GM12874 (cell line): ENCODE results near the gene AIRE.

Experiments
- TF ChIP-seq, protein P1 (sequence below): IDR thresholded peaks from 2 replicates; pipeline ENCODE4 v1.5.1; 2011; ENCODE audit warnings: low read depth, mild to moderate bottlenecking, control low read depth, low read length, moderate library complexity; ENCODE audit not compliant: insufficient read depth

Gene AIRE

DNA sequence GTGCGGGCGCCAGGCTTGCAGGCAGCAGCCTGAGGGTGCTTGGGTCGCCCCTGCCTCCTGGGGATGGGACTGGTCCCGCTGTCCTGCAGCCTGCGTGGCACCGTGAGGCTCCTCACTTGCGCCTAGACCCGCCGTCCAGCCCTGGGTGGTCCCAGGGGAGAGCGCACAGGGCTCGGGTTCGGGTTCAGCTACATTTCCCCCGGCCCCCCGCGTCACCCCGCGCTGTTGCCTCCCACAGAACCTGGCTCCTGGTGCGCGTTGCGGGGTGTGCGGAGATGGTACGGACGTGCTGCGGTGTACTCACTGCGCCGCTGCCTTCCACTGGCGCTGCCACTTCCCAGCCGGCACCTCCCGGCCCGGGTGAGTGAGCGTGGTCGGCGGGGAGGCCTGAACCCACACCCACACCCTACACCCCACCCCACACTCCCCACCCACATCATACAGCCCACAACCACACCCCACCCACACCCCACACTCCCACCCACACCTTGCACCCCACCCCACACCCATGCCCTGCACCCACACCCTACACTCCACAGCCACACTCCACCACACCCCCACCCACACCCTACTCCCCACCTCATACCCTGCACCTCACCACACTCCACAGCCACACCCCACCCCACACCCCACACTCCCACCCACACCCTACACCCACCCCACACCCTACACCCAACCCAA, 8.0 kb downstream of the AIRE start:
- TF ChIP-seq, protein P1, sequence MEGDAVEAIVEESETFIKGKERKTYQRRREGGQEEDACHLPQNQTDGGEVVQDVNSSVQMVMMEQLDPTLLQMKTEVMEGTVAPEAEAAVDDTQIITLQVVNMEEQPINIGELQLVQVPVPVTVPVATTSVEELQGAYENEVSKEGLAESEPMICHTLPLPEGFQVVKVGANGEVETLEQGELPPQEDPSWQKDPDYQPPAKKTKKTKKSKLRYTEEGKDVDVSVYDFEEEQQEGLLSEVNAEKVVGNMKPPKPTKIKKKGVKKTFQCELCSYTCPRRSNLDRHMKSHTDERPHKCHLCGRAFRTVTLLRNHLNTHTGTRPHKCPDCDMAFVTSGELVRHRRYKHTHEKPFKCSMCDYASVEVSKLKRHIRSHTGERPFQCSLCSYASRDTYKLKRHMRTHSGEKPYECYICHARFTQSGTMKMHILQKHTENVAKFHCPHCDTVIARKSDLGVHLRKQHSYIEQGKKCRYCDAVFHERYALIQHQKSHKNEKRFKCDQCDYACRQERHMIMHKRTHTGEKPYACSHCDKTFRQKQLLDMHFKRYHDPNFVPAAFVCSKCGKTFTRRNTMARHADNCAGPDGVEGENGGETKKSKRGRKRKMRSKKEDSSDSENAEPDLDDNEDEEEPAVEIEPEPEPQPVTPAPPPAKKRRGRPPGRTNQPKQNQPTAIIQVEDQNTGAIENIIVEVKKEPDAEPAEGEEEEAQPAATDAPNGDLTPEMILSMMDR: no peak

DNA sequence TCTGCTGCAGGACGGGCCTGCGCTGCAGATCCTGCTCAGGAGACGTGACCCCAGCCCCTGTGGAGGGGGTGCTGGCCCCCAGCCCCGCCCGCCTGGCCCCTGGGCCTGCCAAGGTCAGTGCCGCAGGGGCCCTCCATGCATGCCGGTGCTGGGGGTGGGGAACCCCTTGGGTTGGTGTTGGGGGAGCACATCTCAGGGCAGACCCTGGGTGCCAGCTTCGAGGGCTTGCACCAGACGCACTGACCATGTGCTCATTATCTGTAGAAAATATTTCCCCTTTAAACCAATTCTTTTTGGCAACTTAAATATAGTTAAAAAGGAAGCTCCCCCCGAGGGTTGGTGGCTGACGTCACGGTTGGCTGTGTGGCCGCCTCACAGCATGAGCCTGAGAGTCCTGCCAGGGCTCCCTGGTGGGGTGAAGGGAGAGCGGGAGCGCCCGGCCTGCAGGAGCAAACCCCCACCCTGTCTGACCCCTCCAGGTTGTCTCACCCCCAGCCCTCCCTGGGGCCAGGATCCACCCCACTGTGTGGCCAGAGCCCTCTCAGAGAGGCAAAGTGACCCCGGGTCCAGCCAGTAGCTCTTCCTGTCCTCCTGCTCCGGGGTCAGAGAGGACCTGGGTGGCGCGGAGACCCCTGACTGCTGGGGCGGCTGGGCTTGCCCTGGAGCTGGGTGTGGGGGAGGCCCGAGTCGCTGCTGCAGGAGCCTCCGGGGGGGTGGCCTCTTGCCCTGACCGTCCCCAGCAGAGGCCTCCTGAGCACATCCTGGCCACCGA, 8.9 kb downstream of the AIRE start:
- TF ChIP-seq, protein P1: no peak

DNA sequence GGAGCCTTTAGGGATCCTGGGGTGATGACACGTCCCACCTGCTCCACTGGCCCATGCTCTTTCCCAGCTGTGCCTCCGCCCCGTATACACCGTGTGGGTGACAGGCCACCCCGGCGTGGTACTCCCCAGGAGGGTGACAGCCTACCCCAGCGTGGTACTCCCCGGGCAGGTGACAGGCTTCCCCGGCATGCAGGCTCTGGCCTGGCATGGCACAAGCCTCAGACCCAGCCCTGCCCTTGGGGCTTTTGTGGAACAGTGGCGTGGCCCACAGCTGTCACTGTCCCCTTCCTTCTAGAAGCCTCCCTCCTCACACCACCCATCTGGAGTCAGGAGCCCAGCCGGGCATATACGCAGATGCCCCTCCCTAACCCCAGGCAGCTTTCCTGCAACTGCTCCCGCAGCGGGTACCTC, 9.5 kb downstream of the AIRE start:
- TF ChIP-seq, protein P1: no peak

DNA sequence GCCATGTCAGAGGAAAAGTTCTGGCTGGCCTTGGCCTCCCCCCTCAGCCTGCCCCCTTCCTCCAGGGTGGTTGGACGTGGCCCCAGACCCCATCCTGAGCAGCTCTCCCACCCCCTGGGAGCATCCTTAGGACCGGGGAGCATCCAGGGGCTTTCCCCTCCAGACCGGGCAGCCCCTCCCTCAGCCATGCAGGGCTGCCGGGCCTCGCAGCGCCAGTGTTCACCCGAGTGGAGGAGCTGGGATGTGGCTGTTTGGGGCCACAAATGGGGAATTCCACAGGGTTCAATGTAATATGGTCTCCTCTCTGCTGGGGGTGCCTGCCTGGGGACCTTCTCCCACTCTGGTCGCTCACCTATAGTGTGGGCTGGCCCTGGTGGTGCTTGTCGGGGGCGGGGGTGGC, 10.0 kb downstream of the AIRE start:
- TF ChIP-seq, protein P1: no peak

DNA sequence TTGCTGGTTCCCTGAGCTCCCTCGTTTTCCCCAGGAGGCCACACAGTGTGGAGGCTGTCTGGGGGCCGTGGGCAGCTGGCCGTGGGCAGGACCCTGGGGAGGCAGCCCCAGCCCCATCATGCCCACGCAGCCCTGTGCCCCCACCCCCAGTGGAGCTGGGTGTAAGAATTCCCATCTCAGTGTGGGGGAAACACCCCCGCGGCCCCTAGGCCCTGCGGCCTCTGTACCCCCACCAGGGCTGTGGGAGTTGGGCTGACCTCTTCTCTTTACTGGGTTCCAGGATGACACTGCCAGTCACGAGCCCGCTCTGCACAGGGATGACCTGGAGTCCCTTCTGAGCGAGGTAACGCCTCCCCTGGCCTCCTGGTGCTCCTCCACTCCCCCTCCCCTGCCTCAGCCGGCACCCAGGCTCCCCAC, 10.4 kb downstream of the AIRE start:
- TF ChIP-seq, protein P1: no peak

DNA sequence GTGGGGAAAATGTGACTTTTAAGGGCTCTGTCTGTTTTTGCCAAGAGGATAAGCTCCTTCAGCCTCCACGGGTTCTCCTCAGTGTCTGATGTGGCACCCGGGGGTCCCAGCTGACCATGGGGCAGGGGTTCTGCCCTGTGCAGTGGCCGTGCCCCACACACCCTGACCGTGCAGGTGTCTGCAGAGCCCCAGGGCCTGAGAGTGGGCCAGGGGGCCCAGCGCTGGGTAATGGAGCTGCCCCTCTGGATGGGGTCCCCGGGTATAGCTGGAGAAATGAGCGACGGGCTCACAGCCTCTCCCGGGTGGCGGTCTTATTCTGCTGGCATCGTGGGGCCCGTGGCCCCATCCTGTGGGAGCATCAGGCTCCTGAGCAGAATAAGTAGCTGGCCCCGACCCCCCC, 11.2 kb downstream of the AIRE start:
- TF ChIP-seq, protein P1: no peak

DNA sequence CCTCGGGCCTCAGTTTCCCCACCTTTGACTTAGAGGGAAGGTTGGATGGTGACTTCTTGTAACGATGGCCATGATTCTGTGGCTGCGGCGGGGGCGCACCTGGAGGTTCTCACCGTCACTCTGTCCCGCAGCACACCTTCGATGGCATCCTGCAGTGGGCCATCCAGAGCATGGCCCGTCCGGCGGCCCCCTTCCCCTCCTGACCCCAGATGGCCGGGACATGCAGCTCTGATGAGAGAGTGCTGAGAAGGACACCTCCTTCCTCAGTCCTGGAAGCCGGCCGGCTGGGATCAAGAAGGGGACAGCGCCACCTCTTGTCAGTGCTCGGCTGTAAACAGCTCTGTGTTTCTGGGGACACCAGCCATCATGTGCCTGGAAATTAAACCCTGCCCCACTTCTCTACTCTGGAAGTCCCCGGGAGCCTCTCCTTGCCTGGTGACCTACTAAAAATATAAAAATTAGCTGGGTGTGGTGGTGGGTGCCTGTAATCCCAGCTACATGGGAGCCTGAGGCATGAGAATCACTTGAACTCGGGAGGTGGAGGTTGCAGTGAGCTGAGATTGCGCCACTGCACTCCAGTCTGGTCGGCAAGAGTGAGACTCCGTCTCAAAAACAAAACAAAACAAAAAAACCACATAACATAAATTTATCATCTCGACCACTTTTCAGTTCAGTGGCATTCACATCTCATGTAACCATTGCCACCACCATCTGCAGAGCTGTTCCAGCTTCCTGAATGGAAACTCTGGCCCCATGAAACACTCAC, 12.0 kb downstream of the AIRE start:
- TF ChIP-seq, protein P1: peak; percentile 87
